H1 (cell line): ENCODE measurements around the gene ZBTB38. TPM values are rescaled to one million over a fixed set of nuclear protein-coding genes. Genes with fewer than 3 reads are reported as not detected.

Source experiments
- CTCF ChIA-PET: fragments of 300-600 bp; sonication (Branson Sonifier 250); formaldehyde crosslinking; loops from one replicate; lab custom pipeline; 2021; ENCODE audit not compliant: partially characterized antibody; lab: Charles Lee
- POLR2A ChIA-PET: fragments of 300-600 bp; sonication (Branson Sonifier 250); formaldehyde crosslinking; loops from one replicate; lab custom pipeline; 2021; ENCODE audit warnings: inconsistent platforms; ENCODE audit not compliant: partially characterized antibody; lab: Charles Lee
- DNase-seq, 2 experiments: peaks; one replicate each; pipeline versions ENCODE4 v3.0.0 to v3.0.0-alpha.2; 2010 to 2022; ENCODE audit warnings: low spot score in 2 of 2, low read depth in 1 of 2, mixed read lengths in 1 of 2
- FAIRE-seq: peaks from 2 replicates; lab custom pipeline; 2011; peaks lifted over from hg19 to GRCh38; lab: Jason Lieb, UNC
- H2AFZ ChIP-seq: 2 replicates; pipeline ENCODE4 v1.8.1; 2012; ENCODE audit warnings: low read length, inconsistent platforms
- H2AK5ac ChIP-seq: 2 replicates; pipeline ENCODE4 v1.6.1; 2013; ENCODE audit warnings: low read depth, low read length
- H2BK120ac ChIP-seq: replicated peaks from 2 replicates; pipeline ENCODE3; 2013; ENCODE audit warnings: low read depth, low read length, inconsistent platforms
- H2BK12ac ChIP-seq: 2 replicates; pipeline ENCODE4 v1.6.1; 2013; ENCODE audit warnings: low read depth, low read length
- H2BK15ac ChIP-seq: 2 replicates; pipeline ENCODE4 v1.6.1; 2013; ENCODE audit warnings: low read length
- H2BK20ac ChIP-seq: 2 replicates; pipeline ENCODE4 v1.6.1; 2013; ENCODE audit warnings: low read length
- H2BK5ac ChIP-seq: 2 replicates; pipeline ENCODE4 v1.6.1; 2013; ENCODE audit warnings: low read depth, low read length
- H3K14ac ChIP-seq: 2 replicates; pipeline ENCODE4 v1.6.1; 2013; ENCODE audit warnings: inconsistent platforms; ENCODE audit not compliant: insufficient read length
- H3K18ac ChIP-seq: 2 replicates; pipeline ENCODE4 v1.6.1; 2013; ENCODE audit warnings: low read length; ENCODE audit errors: extremely low read depth
- H3K23ac ChIP-seq: 2 replicates; pipeline ENCODE4 v1.6.1; 2013; ENCODE audit warnings: inconsistent platforms; ENCODE audit not compliant: insufficient read length
- H3K23me2 ChIP-seq: 2 replicates; pipeline ENCODE4 v1.6.1; 2013; ENCODE audit warnings: low read depth, low read length
- H3K27ac ChIP-seq: 2 replicates; pipeline ENCODE4 v1.6.1; 2011; ENCODE audit warnings: low read depth, low read length, inconsistent platforms
- H3K27me3 ChIP-seq, 4 experiments: replicated peaks in 1 of 4; 1 replicate in 1 of 4; 2 replicates in 3 of 4; pipeline versions ENCODE4 v1.6.1 to v1.8.1; 2011 to 2013; ENCODE audit warnings: low read length in 3 of 4, mild to moderate bottlenecking in 3 of 4, inconsistent platforms in 2 of 4, mixed read lengths in 2 of 4, moderate library complexity in 1 of 4; ENCODE audit not compliant: control insufficient read depth in 3 of 4, insufficient read depth in 3 of 4; ENCODE audit errors: extremely low read depth in 1 of 4
- H3K36me3 ChIP-seq, 4 experiments: 2 replicates each; pipeline versions ENCODE4 v1.6.1 to v1.8.1; 2011 to 2013; ENCODE audit warnings: mild to moderate bottlenecking in 4 of 4, low read length in 3 of 4, moderate library complexity in 2 of 4, control low read depth in 1 of 4, inconsistent platforms in 1 of 4; ENCODE audit not compliant: insufficient read depth in 4 of 4, control insufficient read depth in 2 of 4
- H3K4ac ChIP-seq: replicated peaks from 2 replicates; pipeline ENCODE3; 2013; ENCODE audit warnings: low read length, low read depth, mixed read lengths, inconsistent platforms; ENCODE audit not compliant: insufficient read length
- H3K4me1 ChIP-seq, 4 experiments: replicated peaks in 1 of 4; 1 replicate in 1 of 4; 2 replicates in 3 of 4; pipeline versions ENCODE4 v1.6.1 to v1.8.1; 2011 to 2013; ENCODE audit warnings: low read length in 3 of 4, inconsistent platforms in 2 of 4, mixed read lengths in 1 of 4; ENCODE audit not compliant: insufficient read depth in 4 of 4, control insufficient read depth in 3 of 4
- H3K4me2 ChIP-seq, 2 experiments: 2 replicates each; pipeline versions ENCODE4 v1.6.1 to v1.8.1; 2011 to 2013; ENCODE audit warnings: low read depth in 2 of 2, low read length in 2 of 2, control low read depth in 1 of 2, inconsistent platforms in 1 of 2, mild to moderate bottlenecking in 1 of 2; ENCODE audit not compliant: insufficient read depth in 1 of 2
- H3K4me3 ChIP-seq, 4 experiments: fragments of 200-600, 300-600 bp in 1 of 4; sonication (generic), shearing (Covaris generic), sonication (Bioruptor Twin) in 1 of 4; 2 replicates each; pipeline versions ENCODE4 v1.5.1 to v1.8.1; 2011 to 2016; ENCODE audit warnings: low read length in 4 of 4, low read depth in 3 of 4, control low read depth in 2 of 4, inconsistent platforms in 2 of 4, mild to moderate bottlenecking in 2 of 4, mixed read lengths in 1 of 4, moderate library complexity in 1 of 4; ENCODE audit not compliant: insufficient read depth in 2 of 4; ENCODE audit errors: extremely low read depth in 1 of 4
- H3K56ac ChIP-seq: replicated peaks from 2 replicates; pipeline ENCODE3; 2013; ENCODE audit warnings: low read depth, mild to moderate bottlenecking, mixed read lengths, low read length, inconsistent platforms; ENCODE audit not compliant: insufficient read length
- H3K79me1 ChIP-seq: 2 replicates; pipeline ENCODE4 v1.6.1; 2013; ENCODE audit warnings: low read depth, low read length, control low read depth
- H3K79me2 ChIP-seq, 2 experiments: 2 replicates each; pipeline versions ENCODE4 v1.6.1 to v1.8.1; 2012 to 2013; ENCODE audit warnings: low read length in 2 of 2, mild to moderate bottlenecking in 2 of 2, inconsistent platforms in 1 of 2; ENCODE audit not compliant: insufficient read depth in 2 of 2, control insufficient read depth in 1 of 2
- H3K9ac ChIP-seq, 4 experiments: replicated peaks in 1 of 4; 1 replicate in 1 of 4; 2 replicates in 3 of 4; pipeline versions ENCODE4 v1.6.1 to v1.8.1; 2011 to 2013; ENCODE audit warnings: low read depth in 3 of 4, low read length in 3 of 4, control low read depth in 2 of 4, mild to moderate bottlenecking in 2 of 4, moderate library complexity in 2 of 4, inconsistent platforms in 1 of 4; ENCODE audit errors: extremely low read depth in 1 of 4
- H3K9me3 ChIP-seq, 2 experiments: 2 replicates each; pipeline versions ENCODE4 v1.6.1 to v1.8.1; 2012 to 2013; ENCODE audit warnings: mild to moderate bottlenecking in 2 of 2, moderate library complexity in 2 of 2, control low read depth in 1 of 2, inconsistent platforms in 1 of 2, low read depth in 1 of 2, low read length in 1 of 2, mixed read lengths in 1 of 2; ENCODE audit not compliant: insufficient read depth in 2 of 2
- H4K20me1 ChIP-seq, 2 experiments: replicated peaks in 1 of 2; 2 replicates each; pipeline versions ENCODE3 to v1.8.1; 2011 to 2013; ENCODE audit warnings: inconsistent platforms in 2 of 2, low read length in 2 of 2, mild to moderate bottlenecking in 1 of 2; ENCODE audit not compliant: insufficient read depth in 2 of 2, control insufficient read depth in 1 of 2
- H4K5ac ChIP-seq: 2 replicates; pipeline ENCODE4 v1.6.1; 2013; ENCODE audit warnings: low read length, low read depth, mixed read lengths, inconsistent platforms; ENCODE audit not compliant: insufficient read length
- H4K8ac ChIP-seq: 2 replicates; pipeline ENCODE4 v1.8.0; 2013; ENCODE audit warnings: mild to moderate bottlenecking, moderate library complexity, low read length, inconsistent platforms; ENCODE audit not compliant: insufficient read depth; ENCODE audit errors: extremely low read depth
- H4K91ac ChIP-seq: replicated peaks from 2 replicates; pipeline ENCODE3; 2013; ENCODE audit warnings: low read length, mixed read lengths, inconsistent platforms; ENCODE audit not compliant: insufficient read length
- SP2 ChIP-seq: IDR thresholded peaks from 2 replicates; pipeline ENCODE4 v1.6.1; 2012; ENCODE audit warnings: mild to moderate bottlenecking, low read length, inconsistent platforms
- WGBS, 2 experiments: shearing (Covaris generic) in 1 of 2; methylation state at CpG; one replicate each; pipeline versions ENCODE4 v1.1.6 to v1.1.7; 2013 to 2015; ENCODE audit warnings: low lambda C conversion rate in 2 of 2, mixed read lengths in 2 of 2, inconsistent platforms in 1 of 2, low coverage in 1 of 2, missing lambda C conversion rate in 1 of 2; ENCODE audit not compliant: insufficient replicate concordance in 2 of 2, insufficient coverage in 1 of 2, insufficient read length in 1 of 2; ENCODE audit errors: extremely low coverage in 1 of 2, missing lambda C conversion rate in 1 of 2; 5-methylcytosine and 5-hydroxymethylcytosine counted together
- polyA plus RNA-seq, 7 experiments: library from polyadenylated mRNA; depleted of rRNA in 3 of 7; stranded (reverse) in 5 of 7; unstranded in 2 of 7; fragments of >200 nt in 5 of 7; fragments of 200-250 nt in 2 of 7; gene quantifications; 1 replicate in 5 of 7; 2 replicates in 1 of 7; 4 replicates in 1 of 7; pipeline versions ENCODE4 v1.2.1 to v1.2.3, GENCODE V29; 2011 to 2013; ENCODE audit warnings: missing spikeins in 2 of 7, mixed read lengths in 2 of 7
- total RNA-seq: library from RNA; stranded (reverse); fragmentation: NEBNext Ultra II Directional; extraction: Animal tissue kit (Norgen Biotek cat#: 25700); gene quantifications from 2 replicates; pipeline ENCODE4 v1.2.1, GENCODE V29; 2021

ZBTB38 gene
- total and polyA plus RNA-seq, 2 of the 8 experiments (the other 6 are each of a cell fraction or from before 2014, with no cell fraction given) = 4.4 to 10.5 TPM

DNA sequence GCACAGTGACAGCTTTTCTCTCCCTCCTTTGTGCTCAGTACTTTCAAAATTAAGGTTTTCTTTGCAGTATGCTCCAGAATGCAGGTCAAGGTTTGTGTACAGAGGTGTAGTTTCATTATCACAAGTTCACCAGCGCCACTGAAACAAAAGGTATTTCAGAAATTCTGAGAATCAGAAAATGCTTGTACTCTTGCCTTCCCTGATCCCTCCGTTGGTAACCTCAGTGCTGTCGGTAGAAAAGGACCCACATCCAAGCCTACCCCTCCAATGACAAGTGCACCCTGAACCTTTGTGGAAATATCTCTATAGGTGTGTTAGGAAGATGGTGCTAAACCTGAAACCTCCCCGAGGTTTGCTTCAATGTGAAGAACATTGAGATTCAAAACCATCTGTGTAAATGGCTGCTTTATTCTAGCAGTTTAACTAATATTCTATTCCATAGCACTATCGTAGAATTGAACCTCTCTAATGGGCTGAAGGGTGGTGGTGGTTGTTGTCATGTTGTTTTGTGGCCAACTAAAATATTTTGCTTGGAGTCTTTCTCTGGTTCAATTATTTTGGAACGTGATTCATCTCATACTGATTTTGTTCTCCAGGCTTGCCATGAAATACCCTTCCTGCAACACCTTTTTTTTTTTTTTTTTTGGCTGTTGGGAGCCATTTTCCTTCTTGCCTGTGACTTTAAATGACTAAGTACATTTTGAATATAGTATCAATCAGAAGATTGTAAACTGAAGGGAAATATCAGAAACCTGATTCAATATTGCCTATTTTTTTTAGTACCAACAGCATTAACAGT, 20.7 kb downstream of the ZBTB38 start:
- Histone ChIP-seq H2BK5ac (no peak overlapping the region), H3K9ac (no peak overlapping the region), H3K4ac (no peak overlapping the region), H2BK20ac (no peak overlapping the region), H3K18ac (no peak overlapping the region), H3K14ac (no peak overlapping the region), H4K8ac (no peak overlapping the region), H4K91ac (no peak overlapping the region), H3K4me3 (no peak overlapping the region), H3K4me1 (peaks cover 6 to 22% (median 17%) of the 10 kb centered on the region in 4 experiments; a peak in 6 of 7 replicates), H3K27me3 (no peaks in the 10 kb centered on the region), H2BK120ac (no peak overlapping the region), H3K23me2 (no peaks in the 10 kb centered on the region; the same call in 1 of the 2 replicates), H3K27ac (no peak overlapping the region), H3K79me1 (no peaks in the 10 kb centered on the region), H3K9me3 (no peaks in the 10 kb centered on the region), H2AK5ac (no peak overlapping the region), H3K36me3 (no peaks in the 10 kb centered on the region), H4K5ac (no peak overlapping the region), H3K79me2 (no peaks in the 10 kb centered on the region), H2BK12ac (no peak overlapping the region), H4K20me1 (no peaks in the 10 kb centered on the region), H3K23ac (no peak overlapping the region), H2AFZ (no peak overlapping the region; the same call in 1 of the 2 replicates), H3K4me2 (no peak overlapping the region), H3K56ac (no peak overlapping the region), H2BK15ac (no peak overlapping the region)
- WGBS, 2 experiments = 84% methylated on average over 6 of the region's 6 CpGs; no CpG with 5 or more reads in 1 of the 2 experiments
- DNase-seq (no peak), FAIRE-seq (no peak)
- CTCF ChIA-PET = interaction anchor here (0.7 to 2.8 kb wide), 9 partner anchors 16 to 79 kb away, joined by 3 to 7 read pairs (median 3); partner anchors contain the start of gene ZBTB38
- TF ChIP-seq SP2 = no peak
- POLR2A ChIA-PET = interaction anchor here (0.9 to 1.8 kb wide), 3 partner anchors 12 to 21 kb away, joined by 3 to 4 read pairs (median 4); partner anchors contain the start of gene ZBTB38
